Left cardiac atrium (tissue), 2 donors: ENCODE measurements around the gene ZDBF2. TPM values are rescaled to one million over a fixed set of nuclear protein-coding genes. Genes with fewer than 3 reads are reported as not detected.

ENCODE experiments used
- total RNA-seq, 2 donors: library from RNA; stranded (reverse); fragmentation: NEBNext Ultra II Directional; extraction: Animal tissue kit (Norgen Biotek cat#: 25700); gene quantifications; one replicate each; pipeline ENCODE4 v1.2.1, GENCODE V29; 2021
- donor health status: DM: no; HTN: yes; CAD: no; lungs with severe emphysema.
- donor health status: DM: yes; HTN: yes; CAD: no.

ZDBF2 gene
- total RNA-seq, 2 donors from 2014 or later, result 8.5 to 10.4 TPM

Other genes starting within 250 kb of the ZDBF2 start
- 10 to 100 TPM; 10.8 to 15.1 TPM for gene INO80D, start 188.5 kb upstream of the ZDBF2 start, total RNA-seq
- 100 to 1,000 TPM; 236 to 289 TPM for gene NDUFS1, start 115.2 kb upstream of the ZDBF2 start, total RNA-seq
- gene EEF1B2, start 114.8 kb upstream of the ZDBF2 start, total RNA-seq, result 100 to 1,000 TPM; 308 to 357 TPM
- gene ADAM23, start 168.9 kb downstream of the ZDBF2 start, total RNA-seq, result 10 to 100 TPM; 30.2 to 31.1 TPM